ES-I3 (cell line): Measurements from ENCODE around the gene IFNA21.
"Not testable (repeated sequence)": the region's sequence is repeated elsewhere in the genome, so short reads cannot be mapped to it uniquely, and the experiment has no call there.

Experiments
- H3K36me3 ChIP-seq: 2 replicates; pipeline ENCODE4 v1.6.1; 2013; ENCODE audit warnings: mild to moderate bottlenecking, low read length, control low read depth, moderate library complexity; ENCODE audit not compliant: insufficient read depth
- H3K4me1 ChIP-seq: 2 replicates; pipeline ENCODE4 v1.6.1; 2013; ENCODE audit warnings: mild to moderate bottlenecking, control low read depth, low read length; ENCODE audit not compliant: insufficient read depth
- H3K9ac ChIP-seq: 2 replicates; pipeline ENCODE4 v1.6.1; 2013; ENCODE audit warnings: low read depth, mild to moderate bottlenecking, low read length, moderate library complexity
- H3K9me3 ChIP-seq: 2 replicates; pipeline ENCODE4 v1.6.1; 2013; ENCODE audit warnings: mild to moderate bottlenecking, low read length, moderate library complexity; ENCODE audit not compliant: control insufficient read depth, insufficient read depth

The IFNA21 gene

GRCh38 chr9:21166560-21166959 lies at the start of gene IFNA21:
TSS of gene IFNA21 (minus strand) at chr9:21166660. CDS start at chr9:21166612, 48 bp downstream.
- H3K9me3 ChIP-seq, H3K4me1 ChIP-seq, H3K36me3 ChIP-seq, H3K9ac ChIP-seq: not testable (repeated sequence)

GRCh38 chr9:21213411-21214326 lies 47.2 kb upstream of the IFNA21 start:
- H3K36me3 ChIP-seq, H3K4me1 ChIP-seq, H3K9me3 ChIP-seq, H3K9ac ChIP-seq: not testable (repeated sequence)

- not testable (repeated sequence) for H3K9me3 ChIP-seq, H3K4me1 ChIP-seq, H3K9ac ChIP-seq, H3K36me3 ChIP-seq
Observed at GRCh38 chr9:21212160-21212559, 45.7 kb upstream of the IFNA21 start.

GRCh38 chr9:21210782-21211181 lies 44.3 kb upstream of the IFNA21 start:
- H3K36me3 ChIP-seq, H3K9me3 ChIP-seq, H3K9ac ChIP-seq, H3K4me1 ChIP-seq: not testable (repeated sequence)

- Histone ChIP-seq H3K9ac (no peak overlapping the region), H3K36me3 (no peaks in the 10 kb centered on the region)
Observed at GRCh38 chr9:21210311-21210710, 43.9 kb upstream of the IFNA21 start.

GRCh38 chr9:21207043-21207442 lies 40.6 kb upstream of the IFNA21 start, which contains the start of gene IFNA10:
TSS of gene IFNA10 (minus strand) at chr9:21207143. CDS start at chr9:21207097, 46 bp downstream.
- not testable (repeated sequence) for H3K9ac ChIP-seq, H3K9me3 ChIP-seq, H3K4me1 ChIP-seq, H3K36me3 ChIP-seq

More at GRCh38 chr9:21210311-21210710, 43.9 kb upstream of the IFNA21 start:
- Histone ChIP-seq H3K4me1 (no peaks in the 10 kb centered on the region), H3K9me3 (no peaks in the 10 kb centered on the region)

GRCh38 chr9:21205204-21205603 lies 38.7 kb upstream of the IFNA21 start:
- Histone ChIP-seq H3K9me3 (no peaks in the 10 kb centered on the region), H3K9ac (no peak overlapping the region), H3K36me3 (no peaks in the 10 kb centered on the region), H3K4me1 (no peaks in the 10 kb centered on the region)

- H3K9ac ChIP-seq, H3K9me3 ChIP-seq, H3K4me1 ChIP-seq, H3K36me3 ChIP-seq: not testable (repeated sequence)
Observed at GRCh38 chr9:21202105-21202504, 35.6 kb upstream of the IFNA21 start, which contains the start of gene IFNA7. TSS of gene IFNA7 (minus strand) at chr9:21202205. CDS start at chr9:21202165, 40 bp downstream.

GRCh38 chr9:21194867-21195776 lies 28.7 kb upstream of the IFNA21 start:
- H3K4me1 ChIP-seq, H3K36me3 ChIP-seq, H3K9ac ChIP-seq, H3K9me3 ChIP-seq: not testable (repeated sequence)

GRCh38 chr9:21187487-21187886 lies 21.0 kb upstream of the IFNA21 start, which contains the start of gene IFNA4:
TSS of gene IFNA4 (minus strand) at chr9:21187587. CDS start at chr9:21187531, 56 bp downstream.
- H3K9ac ChIP-seq, H3K4me1 ChIP-seq, H3K36me3 ChIP-seq, H3K9me3 ChIP-seq: not testable (repeated sequence)

- H3K9me3 ChIP-seq, H3K9ac ChIP-seq, H3K36me3 ChIP-seq, H3K4me1 ChIP-seq: not testable (repeated sequence)
Observed at GRCh38 chr9:21182810-21183736, 16.6 kb upstream of the IFNA21 start.

GRCh38 chr9:21174671-21175070 lies 8.2 kb upstream of the IFNA21 start:
- no peak overlapping the region for H3K9ac ChIP-seq
- no peaks in the 10 kb centered on the region for H3K9me3 ChIP-seq
- no peaks in the 10 kb centered on the region for H3K36me3 ChIP-seq
- H3K4me1 ChIP-seq = no peaks in the 10 kb centered on the region

- Histone ChIP-seq H3K36me3 (no peaks in the 10 kb centered on the region), H3K4me1 (no peaks in the 10 kb centered on the region), H3K9me3 (no peaks in the 10 kb centered on the region), H3K9ac (no peak overlapping the region)
Observed at GRCh38 chr9:21172156-21172555, 5.7 kb upstream of the IFNA21 start.

GRCh38 chr9:21171351-21171750 lies 4.9 kb upstream of the IFNA21 start:
- Histone ChIP-seq H3K9me3 (no peaks in the 10 kb centered on the region), H3K9ac (no peak overlapping the region), H3K4me1 (no peaks in the 10 kb centered on the region), H3K36me3 (no peaks in the 10 kb centered on the region)
